Activated CD8-positive, alpha-beta memory T cell treated with anti-CD3 and anti-CD28 coated beads, Interleukin-2, amount 10 ng/mL, durations not matched to agents 7 days and 5 days (primary cell): ENCODE results near the gene RAB3C. TPM values are rescaled to one million over a fixed set of nuclear protein-coding genes. Genes with fewer than 3 reads are reported as not detected.

ENCODE experiments used
- ATAC-seq: fragments of 150-1000 bp; cut with Tn5 transposase; one replicate; pipeline ENCODE4 v1.10.0; 2021; ENCODE audit warnings: moderate library complexity
- CTCF ChIA-PET: fragments of 350-600 bp; sonication (Branson Sonifier 250); formaldehyde crosslinking; loops from one replicate; lab custom pipeline; 2021; ENCODE audit warnings: antibody characterized with exemption; lab: Charles Lee
- DNase-seq: peaks from one replicate; pipeline ENCODE4 v3.0.0-alpha.2; 2020
- H3K27ac Mint-ChIP-seq: one replicate; pipeline ENCODE4 v1.8.0; 2021; ENCODE audit warnings: mild to moderate bottlenecking, mixed read lengths
- H3K27me3 Mint-ChIP-seq: one replicate; pipeline ENCODE4 v1.8.0; 2021; ENCODE audit warnings: mixed read lengths
- H3K36me3 Mint-ChIP-seq: one replicate; pipeline ENCODE4 v1.8.0; 2021; ENCODE audit warnings: mild to moderate bottlenecking, mixed read lengths
- H3K4me1 Mint-ChIP-seq: one replicate; pipeline ENCODE4 v1.8.0; 2021; ENCODE audit warnings: mixed read lengths
- H3K4me3 Mint-ChIP-seq: one replicate; pipeline ENCODE4 v1.8.0; 2021; ENCODE audit warnings: mild to moderate bottlenecking, moderate library complexity, mixed read lengths
- H3K9me3 Mint-ChIP-seq: one replicate; pipeline ENCODE4 v1.8.0; 2022; ENCODE audit warnings: low read depth, mixed read lengths
- total RNA-seq, 2 experiments: library from RNA; stranded (reverse); gene quantifications; one replicate each; pipeline ENCODE4 v1.2.3, GENCODE V29; 2021

Gene RAB3C
- total RNA-seq, 2 experiments from 2014 or later = not detected

GRCh38 chr5:58905944-58906343 is 323.1 kb downstream of the RAB3C start:
- no peak for ATAC-seq
- peaks cover 12% of the 10 kb centered on the region for H3K27me3 Mint-ChIP-seq
- CTCF ChIA-PET = interaction anchor here (0.9 to 1.2 kb wide), 2 partner anchors 14 to 35 kb away, joined by 3 read pairs; no protein-coding TSS in a partner anchor
- H3K4me1 Mint-ChIP-seq = peaks cover 5% of the 10 kb centered on the region
- DNase-seq = no peak
- no peak overlapping the region for H3K4me3 Mint-ChIP-seq
- H3K9me3 Mint-ChIP-seq = peaks cover 4% of the 10 kb centered on the region
- no peak overlapping the region for H3K27ac Mint-ChIP-seq
- H3K36me3 Mint-ChIP-seq = peaks cover 4% of the 10 kb centered on the region

Other genes starting within 250 kb of the RAB3C start
- gene PLK2, start 123.0 kb upstream of the RAB3C start, total RNA-seq = 1 to 10 TPM; 4.9 to 7.5 TPM
- not detected for gene GAPT, start 91.6 kb upstream of the RAB3C start, total RNA-seq